HepG2 (cell line): Measurements from ENCODE around the gene UCP3. TPM values are rescaled to one million over a fixed set of nuclear protein-coding genes. Genes with fewer than 3 reads are reported as not detected.
A peak's percentile ranks its signal among the peaks of the same experiment; 100 is the strongest.

Experiments
- ATRX ChIP-seq: sonication (generic); formaldehyde crosslinking; IDR thresholded peaks from 2 replicates; pipeline ENCODE4 v1.4.0; 2020; ENCODE audit warnings: missing genetic modification reagents, borderline replicate concordance
- CENPX ChIP-seq: sonication (generic); formaldehyde crosslinking; IDR thresholded peaks from 2 replicates; pipeline ENCODE4 v1.9.0; 2021; ENCODE audit warnings: mild to moderate bottlenecking, missing genetic modification reagents, moderate library complexity
- GTF2F1 ChIP-seq: fragments of 150-350 bp; IDR thresholded peaks from 2 replicates; pipeline ENCODE4 v1.6.1; 2014; ENCODE audit warnings: low read length
- HCFC1 ChIP-seq: fragments of 150-350 bp; IDR thresholded peaks from 2 replicates; pipeline ENCODE4 v1.6.1; 2014; ENCODE audit warnings: low read depth, low read length
- KDM4B ChIP-seq: sonication (generic); formaldehyde crosslinking; IDR thresholded peaks from 2 replicates; pipeline ENCODE4 v1.4.0; 2020; ENCODE audit warnings: missing genetic modification reagents
- MIER2 ChIP-seq: IDR thresholded peaks from 2 replicates; pipeline ENCODE4 v1.6.1; 2016; ENCODE audit warnings: missing biosample characterization, missing genetic modification reagents
- MIXL1 ChIP-seq: IDR thresholded peaks from 2 replicates; pipeline ENCODE4 v1.6.1; 2016
- MXI1 ChIP-seq: IDR thresholded peaks from 3 replicates; pipeline ENCODE4 v1.6.1; 2012; ENCODE audit warnings: low read depth, low read length, inconsistent platforms, borderline replicate concordance
- NR1H2 ChIP-seq: sonication (generic); formaldehyde crosslinking; IDR thresholded peaks from 2 replicates; pipeline ENCODE4 v1.8.1; 2022; ENCODE audit warnings: low read depth, missing genetic modification reagents, borderline replicate concordance
- PHF8 ChIP-seq: sonication (generic); formaldehyde crosslinking; IDR thresholded peaks from 2 replicates; pipeline ENCODE4 v1.5.0; 2020; ENCODE audit warnings: missing genetic modification reagents
- TCF12 ChIP-seq, 2 experiments: fragments of 450-650 bp in 1 of 2; sonication (generic) in 1 of 2; formaldehyde crosslinking in 1 of 2; IDR thresholded peaks; 2 replicates each; pipeline versions ENCODE4 v1.6.1 to v1.8.0; 2017 to 2022; ENCODE audit warnings: antibody characterized with exemption in 1 of 2, mild to moderate bottlenecking in 1 of 2, missing genetic modification reagents in 1 of 2, moderate library complexity in 1 of 2
- ZBTB21 ChIP-seq: sonication (generic); formaldehyde crosslinking; IDR thresholded peaks from 2 replicates; pipeline ENCODE4 v1.4.0; 2020; ENCODE audit warnings: missing genetic modification reagents
- ZNF18 ChIP-seq: sonication (generic); formaldehyde crosslinking; IDR thresholded peaks from 2 replicates; pipeline ENCODE4 v1.8.0; 2022; ENCODE audit warnings: mild to moderate bottlenecking, missing genetic modification reagents; ENCODE audit not compliant: insufficient replicate concordance
- ZNF280B ChIP-seq: sonication (generic); formaldehyde crosslinking; IDR thresholded peaks from 2 replicates; pipeline ENCODE4 v1.5.0; 2020; ENCODE audit warnings: missing genetic modification reagents, mild to moderate bottlenecking, borderline replicate concordance
- ZNF337 ChIP-seq: sonication (generic); formaldehyde crosslinking; IDR thresholded peaks from 2 replicates; pipeline ENCODE4 v1.5.1; 2020; ENCODE audit warnings: missing genetic modification reagents, low read depth, mild to moderate bottlenecking, borderline replicate concordance
- ZNF546 ChIP-seq: sonication (generic); formaldehyde crosslinking; conservative IDR thresholded peaks from 2 replicates; pipeline ENCODE4 v1.8.1; 2023; ENCODE audit warnings: mild to moderate bottlenecking, missing genetic modification reagents
- ZNF674 ChIP-seq: sonication (generic); formaldehyde crosslinking; IDR thresholded peaks from 2 replicates; pipeline ENCODE4 v1.5.0; 2020; ENCODE audit warnings: low read depth, mild to moderate bottlenecking, missing genetic modification reagents
- polyA plus RNA-seq, 8 experiments: library from polyadenylated mRNA; depleted of rRNA in 3 of 8; stranded (reverse) in 7 of 8; unstranded in 1 of 8; fragments of >200 nt; fragmentation: Illumina TruSeq in 4 of 8; extraction: Trizol in 4 of 8; gene quantifications; 2 replicates each; pipeline versions ENCODE4 v1.2.1 to v1.2.3, GENCODE V29; 2011 to 2016; ENCODE audit warnings: low read depth in 4 of 8, missing spikeins in 1 of 8, mixed read lengths in 1 of 8; ENCODE audit not compliant: insufficient read depth in 1 of 8
- total RNA-seq, 5 experiments: library from RNA; depleted of rRNA; stranded (reverse); fragments of >200 nt; fragmentation: Illumina TruSeq; extraction: Trizol; gene quantifications; 2 replicates each; pipeline ENCODE4 v1.2.3, GENCODE V29; 2016; ENCODE audit warnings: low read depth in 1 of 5
- TF ChIP-seq, protein P1 (sequence below): sonication (generic); formaldehyde crosslinking; IDR thresholded peaks from 2 replicates; pipeline ENCODE4 v1.4.0; 2020; ENCODE audit warnings: missing genetic modification reagents, mild to moderate bottlenecking, borderline replicate concordance
- TF ChIP-seq, protein P2 (sequence below): IDR thresholded peaks from 2 replicates; pipeline ENCODE4 v1.6.1; 2016
- TF ChIP-seq, protein P3 (sequence below): IDR thresholded peaks from 2 replicates; pipeline ENCODE4 v1.6.1; 2012; ENCODE audit warnings: inconsistent platforms
- TF ChIP-seq, protein P4 (sequence below): IDR thresholded peaks from 2 replicates; pipeline ENCODE4 v1.6.1; 2016; ENCODE audit warnings: control low read depth

UCP3 gene
- total and polyA plus RNA-seq, 2 of the 13 experiments (the other 11 are each of a cell fraction or from before 2014, with no cell fraction given) = 0.37 TPM; not detected in 1

DNA sequence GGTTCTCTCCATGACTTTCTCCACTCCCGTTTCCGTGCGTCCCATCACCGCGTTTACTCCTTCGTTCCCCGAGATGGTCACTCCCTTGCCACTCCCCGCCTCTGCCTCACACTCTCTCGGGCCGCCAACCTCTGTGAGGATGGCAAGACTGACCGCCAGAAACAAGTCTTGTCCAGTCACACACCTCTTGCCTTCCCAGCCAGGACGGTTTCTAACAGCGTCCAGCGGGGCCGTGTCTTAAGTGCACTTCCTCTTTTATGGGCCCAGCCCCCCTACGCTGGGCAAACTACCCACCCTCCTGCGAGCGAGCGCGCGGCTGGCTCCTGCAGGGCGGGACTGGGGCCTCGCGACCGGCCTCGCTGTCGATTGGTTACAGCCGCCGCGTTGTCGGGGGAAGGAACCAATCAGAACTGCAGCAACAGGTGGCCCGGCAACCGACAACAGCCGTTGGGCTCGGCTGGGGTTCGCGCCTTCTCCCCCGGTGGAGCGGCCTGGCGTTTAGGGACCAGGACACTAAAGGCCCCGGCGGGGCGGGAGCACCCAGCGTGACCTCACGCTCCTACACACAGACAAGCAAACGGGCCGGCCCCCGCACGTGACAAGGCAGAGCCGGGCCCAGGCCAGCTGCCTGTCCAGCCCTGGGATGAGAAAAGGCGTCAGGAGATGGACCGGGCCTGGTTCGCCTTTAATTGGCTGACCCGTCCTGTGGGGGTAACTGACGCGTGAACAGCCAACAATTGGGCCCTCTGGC is 25.7 kb downstream of the UCP3 start (continued):
- TF ChIP-seq ZNF18 (CRISPR knock-in tag) = peak; percentile 94
- no peak for TF ChIP-seq ATRX (CRISPR knock-in tag)
- TF ChIP-seq, protein P1, sequence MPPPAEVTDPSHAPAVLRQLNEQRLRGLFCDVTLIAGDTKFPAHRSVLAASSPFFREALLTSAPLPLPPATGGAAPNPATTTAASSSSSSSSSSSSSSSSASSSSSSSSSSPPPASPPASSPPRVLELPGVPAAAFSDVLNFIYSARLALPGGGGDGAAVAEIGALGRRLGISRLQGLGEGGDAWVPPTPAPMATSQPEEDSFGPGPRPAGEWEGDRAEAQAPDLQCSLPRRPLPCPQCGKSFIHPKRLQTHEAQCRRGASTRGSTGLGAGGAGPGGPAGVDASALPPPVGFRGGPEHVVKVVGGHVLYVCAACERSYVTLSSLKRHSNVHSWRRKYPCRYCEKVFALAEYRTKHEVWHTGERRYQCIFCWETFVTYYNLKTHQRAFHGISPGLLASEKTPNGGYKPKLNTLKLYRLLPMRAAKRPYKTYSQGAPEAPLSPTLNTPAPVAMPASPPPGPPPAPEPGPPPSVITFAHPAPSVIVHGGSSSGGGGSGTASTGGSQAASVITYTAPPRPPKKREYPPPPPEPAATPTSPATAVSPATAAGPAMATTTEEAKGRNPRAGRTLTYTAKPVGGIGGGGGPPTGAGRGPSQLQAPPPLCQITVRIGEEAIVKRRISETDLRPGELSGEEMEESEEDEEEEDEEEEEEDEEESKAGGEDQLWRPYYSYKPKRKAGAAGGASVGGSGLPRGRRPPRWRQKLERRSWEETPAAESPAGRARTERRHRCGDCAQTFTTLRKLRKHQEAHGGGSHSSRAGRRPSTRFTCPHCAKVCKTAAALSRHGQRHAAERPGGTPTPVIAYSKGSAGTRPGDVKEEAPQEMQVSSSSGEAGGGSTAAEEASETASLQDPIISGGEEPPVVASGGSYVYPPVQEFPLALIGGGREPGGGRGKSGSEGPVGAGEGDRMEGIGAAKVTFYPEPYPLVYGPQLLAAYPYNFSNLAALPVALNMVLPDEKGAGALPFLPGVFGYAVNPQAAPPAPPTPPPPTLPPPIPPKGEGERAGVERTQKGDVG (CRISPR knock-in tag) = no peak
- TF ChIP-seq, protein P2, sequence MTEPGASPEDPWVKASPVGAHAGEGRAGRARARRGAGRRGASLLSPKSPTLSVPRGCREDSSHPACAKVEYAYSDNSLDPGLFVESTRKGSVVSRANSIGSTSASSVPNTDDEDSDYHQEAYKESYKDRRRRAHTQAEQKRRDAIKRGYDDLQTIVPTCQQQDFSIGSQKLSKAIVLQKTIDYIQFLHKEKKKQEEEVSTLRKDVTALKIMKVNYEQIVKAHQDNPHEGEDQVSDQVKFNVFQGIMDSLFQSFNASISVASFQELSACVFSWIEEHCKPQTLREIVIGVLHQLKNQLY = no peak; the same call in 1 of the 2 replicates
- peak; percentile 64; the same call in 1 of the 2 replicates for TF ChIP-seq NR1H2 (CRISPR knock-in tag)
- no peak; the same call in 1 of the 2 replicates for TF ChIP-seq MIER2 (CRISPR knock-in tag)
- TF ChIP-seq ZBTB21 (CRISPR knock-in tag) = no peak
- TF ChIP-seq, protein P3, sequence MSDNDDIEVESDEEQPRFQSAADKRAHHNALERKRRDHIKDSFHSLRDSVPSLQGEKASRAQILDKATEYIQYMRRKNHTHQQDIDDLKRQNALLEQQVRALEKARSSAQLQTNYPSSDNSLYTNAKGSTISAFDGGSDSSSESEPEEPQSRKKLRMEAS = peak; percentile 93
- 0 out of 2 replicates have a peak, but pooled peaks have one; percentile 77 for TF ChIP-seq ZNF546
- TF ChIP-seq MIXL1 (CRISPR knock-in tag) = 0 out of 2 replicates have a peak, but pooled peaks have one; percentile 70
- TF ChIP-seq TCF12 (IDR thresholded peaks at IDR 0.05) = no peak
- TF ChIP-seq TCF12 (CRISPR knock-in tag; IDR thresholded peaks at IDR 0.05) = no peak
- no peak for TF ChIP-seq ZNF674 (CRISPR knock-in tag)
- TF ChIP-seq ZNF337 (CRISPR knock-in tag) = peak; percentile 78; the same call in 1 of the 2 replicates
- 0 out of 2 replicates have a peak, but pooled peaks have one; percentile 83 for TF ChIP-seq ZNF280B (CRISPR knock-in tag)
- no peak for TF ChIP-seq HCFC1
- TF ChIP-seq MXI1 = peak; percentile 71; the same call in 1 of the 3 replicates
- TF ChIP-seq GTF2F1 = no peak
- TF ChIP-seq PHF8 (CRISPR knock-in tag) = peak; percentile 82
- no peak; the same call in 1 of the 2 replicates for TF ChIP-seq KDM4B (CRISPR knock-in tag)
- TF ChIP-seq, protein P4, sequence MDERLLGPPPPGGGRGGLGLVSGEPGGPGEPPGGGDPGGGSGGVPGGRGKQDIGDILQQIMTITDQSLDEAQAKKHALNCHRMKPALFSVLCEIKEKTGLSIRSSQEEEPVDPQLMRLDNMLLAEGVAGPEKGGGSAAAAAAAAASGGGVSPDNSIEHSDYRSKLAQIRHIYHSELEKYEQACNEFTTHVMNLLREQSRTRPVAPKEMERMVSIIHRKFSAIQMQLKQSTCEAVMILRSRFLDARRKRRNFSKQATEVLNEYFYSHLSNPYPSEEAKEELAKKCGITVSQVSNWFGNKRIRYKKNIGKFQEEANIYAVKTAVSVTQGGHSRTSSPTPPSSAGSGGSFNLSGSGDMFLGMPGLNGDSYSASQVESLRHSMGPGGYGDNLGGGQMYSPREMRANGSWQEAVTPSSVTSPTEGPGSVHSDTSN (CRISPR knock-in tag) = no peak
- TF ChIP-seq CENPX (CRISPR knock-in tag) = no peak
